ENCODE results near the gene CNR1. TPM values are rescaled to one million over a fixed set of nuclear protein-coding genes. Genes with fewer than 3 reads are reported as not detected.
A peak's percentile ranks its signal among the peaks of the same experiment; 100 is the strongest.
"Not testable (repeated sequence)": the region's sequence is repeated elsewhere in the genome, so short reads cannot be mapped to it uniquely, and the experiment has no call there.

CNR1 gene
- total RNA-seq = not detected

GRCh38 chr6:88165844-88166492 lies at the start of gene CNR1:
TSS of gene CNR1 (minus strand) at chr6:88166347. CDS start at chr6:88145274, 21,073 bp downstream.
- CTCF ChIA-PET = no interaction called here
- Mint-ChIP-seq H3K4me3 (peak within 1 kb of the TSS; percentile 59), H3K9me3 (ENCODE audit: low read depth) (no peaks in the 10 kb centered on the region), H3K36me3 (peaks cover 1% of the 10 kb centered on the region), H3K4me1 (peaks cover 12% of the 10 kb centered on the region), H3K27ac (no peak within 1 kb of the TSS), H3K27me3 (peaks cover 79% of the 10 kb centered on the region)
- ATAC-seq (peak; percentile 48), DNase-seq (no peak)

- DNase-seq (no peak), ATAC-seq (no peak)
- no peaks in the 10 kb centered on the region for H3K36me3 Mint-ChIP-seq
- no peak overlapping the region for H3K27ac Mint-ChIP-seq
- H3K9me3 Mint-ChIP-seq (ENCODE audit: low read depth) = no peaks in the 10 kb centered on the region
- H3K4me3 Mint-ChIP-seq = no peak overlapping the region
- H3K4me1 Mint-ChIP-seq = no peaks in the 10 kb centered on the region
- CTCF ChIA-PET = no interaction called here
- no peaks in the 10 kb centered on the region for H3K27me3 Mint-ChIP-seq
Observed at GRCh38 chr6:88211446-88211845, 45.3 kb upstream of the CNR1 start.

GRCh38 chr6:88209301-88209700 lies 43.2 kb upstream of the CNR1 start:
- Mint-ChIP-seq H3K27me3 (no peaks in the 10 kb centered on the region), H3K36me3 (no peaks in the 10 kb centered on the region), H3K27ac (no peak overlapping the region), H3K9me3 (ENCODE audit: low read depth) (no peaks in the 10 kb centered on the region), H3K4me1 (no peaks in the 10 kb centered on the region), H3K4me3 (no peak overlapping the region)
- no peak for ATAC-seq
- DNase-seq = no peak
- CTCF ChIA-PET = no interaction called here

- H3K27me3 Mint-ChIP-seq = no peaks in the 10 kb centered on the region
- no peak overlapping the region for H3K4me3 Mint-ChIP-seq
- ATAC-seq (no peak), DNase-seq (no peak)
- no peaks in the 10 kb centered on the region for H3K4me1 Mint-ChIP-seq
- no peaks in the 10 kb centered on the region for H3K9me3 Mint-ChIP-seq (ENCODE audit: low read depth)
- H3K27ac Mint-ChIP-seq = no peak overlapping the region
- no peaks in the 10 kb centered on the region for H3K36me3 Mint-ChIP-seq
- CTCF ChIA-PET = no interaction called here
Observed at GRCh38 chr6:88208726-88209125, 42.6 kb upstream of the CNR1 start.

- ATAC-seq; H3K4me1 Mint-ChIP-seq; H3K9me3 Mint-ChIP-seq (ENCODE audit: low read depth); DNase-seq; H3K27me3 Mint-ChIP-seq; H3K4me3 Mint-ChIP-seq; H3K27ac Mint-ChIP-seq; CTCF ChIA-PET; H3K36me3 Mint-ChIP-seq: not testable (repeated sequence)
Observed at GRCh38 chr6:88201734-88202133, 35.6 kb upstream of the CNR1 start.

- Mint-ChIP-seq H3K4me1 (no peaks in the 10 kb centered on the region), H3K9me3 (ENCODE audit: low read depth) (no peaks in the 10 kb centered on the region), H3K4me3 (no peak overlapping the region), H3K36me3 (no peaks in the 10 kb centered on the region), H3K27me3 (peaks cover 9% of the 10 kb centered on the region), H3K27ac (no peak overlapping the region)
- DNase-seq (no peak), ATAC-seq (no peak)
- CTCF ChIA-PET = no interaction called here
Observed at GRCh38 chr6:88184921-88185320, 18.8 kb upstream of the CNR1 start.

GRCh38 chr6:88183471-88183870 lies 17.3 kb upstream of the CNR1 start:
- Mint-ChIP-seq H3K4me1 (no peaks in the 10 kb centered on the region), H3K9me3 (ENCODE audit: low read depth) (no peaks in the 10 kb centered on the region)

GRCh38 chr6:88179692-88180091 lies 13.5 kb upstream of the CNR1 start:
- H3K27ac Mint-ChIP-seq = no peak overlapping the region
- H3K27me3 Mint-ChIP-seq = peaks cover 25% of the 10 kb centered on the region
- no peaks in the 10 kb centered on the region for H3K9me3 Mint-ChIP-seq (ENCODE audit: low read depth)
- DNase-seq = no peak
- no peaks in the 10 kb centered on the region for H3K36me3 Mint-ChIP-seq
- H3K4me3 Mint-ChIP-seq = no peak overlapping the region
- ATAC-seq = no peak
- no peaks in the 10 kb centered on the region for H3K4me1 Mint-ChIP-seq
- CTCF ChIA-PET = no interaction called here

More at GRCh38 chr6:88183471-88183870, 17.3 kb upstream of the CNR1 start:
- Mint-ChIP-seq H3K27ac (no peak overlapping the region), H3K4me3 (no peak overlapping the region), H3K27me3 (peaks cover 12% of the 10 kb centered on the region), H3K36me3 (no peaks in the 10 kb centered on the region)
- no peak for DNase-seq
- ATAC-seq = no peak
- CTCF ChIA-PET = no interaction called here

GRCh38 chr6:88177961-88178464 lies 11.9 kb upstream of the CNR1 start:
- no peaks in the 10 kb centered on the region for H3K36me3 Mint-ChIP-seq
- H3K4me3 Mint-ChIP-seq = no peak overlapping the region
- ATAC-seq (no peak), DNase-seq (no peak)
- CTCF ChIA-PET = no interaction called here
- H3K4me1 Mint-ChIP-seq = no peaks in the 10 kb centered on the region
- no peaks in the 10 kb centered on the region for H3K9me3 Mint-ChIP-seq (ENCODE audit: low read depth)
- H3K27ac Mint-ChIP-seq = no peak overlapping the region
- peaks cover 28% of the 10 kb centered on the region for H3K27me3 Mint-ChIP-seq

- CTCF ChIA-PET = no interaction called here
- ATAC-seq = no peak
- Mint-ChIP-seq H3K27ac (no peak overlapping the region), H3K36me3 (no peaks in the 10 kb centered on the region), H3K4me3 (no peak overlapping the region), H3K9me3 (ENCODE audit: low read depth) (no peaks in the 10 kb centered on the region), H3K4me1 (no peaks in the 10 kb centered on the region), H3K27me3 (peaks cover 36% of the 10 kb centered on the region)
- no peak for DNase-seq
Observed at GRCh38 chr6:88174906-88175305, 8.8 kb upstream of the CNR1 start.

- Mint-ChIP-seq H3K4me3 (no peak overlapping the region), H3K27me3 (peaks cover 51% of the 10 kb centered on the region), H3K27ac (no peak overlapping the region), H3K36me3 (peaks cover 1% of the 10 kb centered on the region), H3K9me3 (ENCODE audit: low read depth) (no peaks in the 10 kb centered on the region), H3K4me1 (peaks cover 6% of the 10 kb centered on the region)
- no peak for ATAC-seq
- CTCF ChIA-PET = no interaction called here
- DNase-seq = no peak
Observed at GRCh38 chr6:88171312-88171711, 5.2 kb upstream of the CNR1 start.

GRCh38 chr6:88168362-88168761 lies 2.2 kb upstream of the CNR1 start:
- Mint-ChIP-seq H3K36me3 (peaks cover 1% of the 10 kb centered on the region), H3K27me3 (peaks cover 71% of the 10 kb centered on the region), H3K4me1 (peaks cover 12% of the 10 kb centered on the region), H3K27ac (no peak overlapping the region), H3K4me3 (no peak overlapping the region), H3K9me3 (ENCODE audit: low read depth) (no peaks in the 10 kb centered on the region)
- DNase-seq = no peak
- no peak for ATAC-seq
- CTCF ChIA-PET = no interaction called here

- peaks cover 1% of the 10 kb centered on the region for H3K36me3 Mint-ChIP-seq
- ATAC-seq (no peak), DNase-seq (no peak)
- no peaks in the 10 kb centered on the region for H3K9me3 Mint-ChIP-seq (ENCODE audit: low read depth)
- peaks cover 12% of the 10 kb centered on the region for H3K4me1 Mint-ChIP-seq
- peaks cover 79% of the 10 kb centered on the region for H3K27me3 Mint-ChIP-seq
- H3K27ac Mint-ChIP-seq = no peak overlapping the region
- CTCF ChIA-PET = no interaction called here
- peak overlapping the region; percentile 16 for H3K4me3 Mint-ChIP-seq
Observed at GRCh38 chr6:88167352-88167937, 1.3 kb upstream of the CNR1 start.

GRCh38 chr6:88166493-88167351 lies 575 bp upstream of the CNR1 start:
- H3K4me3 Mint-ChIP-seq = peak overlapping the region; percentile 59
- ATAC-seq (peak; percentile 40), DNase-seq (no peak)
- no peaks in the 10 kb centered on the region for H3K9me3 Mint-ChIP-seq (ENCODE audit: low read depth)
- H3K36me3 Mint-ChIP-seq = peaks cover 1% of the 10 kb centered on the region
- H3K27ac Mint-ChIP-seq = no peak overlapping the region
- CTCF ChIA-PET = no interaction called here
- H3K27me3 Mint-ChIP-seq = peaks cover 81% of the 10 kb centered on the region
- H3K4me1 Mint-ChIP-seq = peaks cover 12% of the 10 kb centered on the region
